GM18861 (cell line): ENCODE results near the gene SLC24A2.

Source experiments
- ATAC-seq: cut with Tn5 transposase; IDR thresholded peaks from one replicate; pipeline ENCODE4 v1.9.1; 2021; ENCODE audit not compliant: unreplicated experiment

SLC24A2 gene

DNA sequence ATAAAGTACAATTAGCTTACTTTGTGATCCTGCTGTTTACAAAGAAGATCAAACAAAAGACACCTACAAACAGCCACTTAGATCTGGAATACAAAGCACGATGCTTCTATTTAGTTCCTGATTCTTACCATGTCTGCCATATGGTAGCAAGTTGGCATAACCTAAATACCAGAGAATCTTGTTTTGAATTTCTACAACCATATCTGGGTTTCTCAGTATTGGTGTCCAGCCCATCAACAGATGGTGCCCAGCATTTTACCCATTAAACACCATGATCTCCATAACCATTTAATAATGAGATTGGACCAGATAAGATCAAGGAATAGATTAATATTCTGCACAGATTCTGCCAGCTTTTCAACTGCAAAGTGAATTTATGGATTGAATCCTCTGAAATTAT lies 29.8 kb downstream of the SLC24A2 start:
- ATAC-seq, result no peak

GRCh38 chr9:19757745-19758144 lies 31.1 kb downstream of the SLC24A2 start:
- no peak for ATAC-seq

DNA sequence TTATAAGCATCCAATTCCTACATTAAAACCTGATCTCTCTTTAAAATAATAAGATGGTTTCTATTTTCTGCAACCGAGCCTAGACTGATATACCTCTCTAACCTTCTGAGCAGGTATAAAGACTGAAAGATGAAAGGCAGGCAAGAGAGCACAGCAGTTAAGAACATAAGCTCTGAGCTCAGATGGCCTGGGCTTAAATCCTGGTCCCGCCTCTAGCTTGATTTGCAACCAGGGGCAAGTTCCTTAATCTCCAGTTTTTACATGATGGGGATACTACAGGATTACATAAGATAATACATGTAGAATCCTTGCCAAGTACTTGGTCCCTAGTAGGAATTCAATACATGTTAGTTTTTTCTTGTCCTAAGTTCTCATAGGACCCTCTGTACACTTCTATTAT lies 33.9 kb downstream of the SLC24A2 start:
- no peak for ATAC-seq

DNA sequence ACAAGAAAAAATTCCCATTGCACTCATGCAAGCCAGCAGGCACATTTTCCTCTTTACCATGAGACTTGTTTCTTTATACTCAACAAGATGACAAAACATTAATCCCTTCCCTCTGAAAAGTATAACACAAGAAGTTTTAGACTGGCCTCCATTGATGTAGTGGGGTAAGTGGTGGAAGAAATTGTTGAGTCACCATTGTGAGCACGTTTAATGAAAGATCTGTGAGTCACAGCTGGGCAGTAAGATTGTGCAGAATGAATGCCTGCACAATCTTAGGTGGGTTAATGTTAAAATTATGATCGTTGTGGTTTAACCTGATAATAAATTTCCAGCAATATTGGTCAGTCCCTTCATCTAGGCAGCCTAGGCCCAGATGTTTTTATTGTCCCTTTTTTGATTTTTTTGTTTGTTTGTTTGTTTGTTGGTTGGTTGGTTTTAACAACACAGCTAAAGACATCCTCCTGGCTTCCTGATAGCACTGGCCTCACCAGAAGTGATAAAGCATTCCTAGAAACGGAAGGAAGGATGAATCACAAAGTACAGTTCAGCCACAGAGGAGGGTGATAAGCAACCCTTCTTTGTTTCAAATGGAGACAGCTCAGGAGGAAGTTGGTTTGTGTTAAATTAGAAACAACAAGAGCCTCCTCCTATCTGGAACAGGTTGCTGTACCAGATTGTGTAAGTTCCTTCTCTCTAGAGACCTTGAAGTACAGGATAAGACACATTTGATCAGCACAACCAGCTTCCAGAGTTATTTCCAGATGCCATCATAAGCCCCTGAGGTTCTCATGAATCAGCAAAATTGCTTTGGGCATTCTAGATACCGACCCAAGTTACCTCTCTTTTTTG lies 40.3 kb downstream of the SLC24A2 start:
- no peak for ATAC-seq

DNA sequence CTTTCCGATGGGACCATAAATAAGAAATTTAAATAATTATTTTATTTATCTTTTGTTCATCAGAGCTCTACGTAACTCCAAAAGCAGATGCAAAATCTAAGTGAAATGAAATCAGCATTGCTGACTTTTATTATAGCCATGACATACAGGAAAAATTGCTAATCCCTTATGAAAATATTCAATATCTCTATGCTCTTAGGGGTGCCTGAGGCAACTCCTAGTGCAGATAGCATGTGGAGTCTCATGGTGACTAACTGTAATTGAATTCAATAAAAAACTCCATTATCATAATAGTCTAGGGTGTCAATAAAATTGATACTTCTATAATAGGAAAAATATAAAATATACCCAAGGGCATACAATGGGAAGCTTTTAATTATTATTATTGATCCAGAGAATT lies 42.6 kb downstream of the SLC24A2 start:
- no peak for ATAC-seq

DNA sequence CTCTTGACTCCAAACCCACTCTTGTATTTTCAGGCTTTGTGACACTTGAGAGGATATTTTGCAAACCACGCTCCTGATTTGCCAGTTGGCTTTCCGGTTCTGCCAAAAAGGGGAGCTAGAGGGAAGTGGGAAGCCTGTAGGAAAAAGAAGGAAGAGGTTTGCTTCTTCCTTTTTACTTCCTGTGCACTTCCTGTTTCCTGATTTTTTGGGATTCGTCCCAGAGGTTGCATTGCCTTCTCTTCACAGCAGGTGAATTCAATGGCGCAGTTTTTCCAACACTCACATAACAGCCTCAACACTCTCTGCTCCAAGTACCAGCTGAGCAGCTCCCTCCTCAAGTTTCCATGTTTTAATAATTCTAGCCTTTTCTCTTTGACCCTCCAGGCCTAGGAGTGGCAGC lies 47.7 kb downstream of the SLC24A2 start:
- no peak for ATAC-seq
